GM21528 (cell line): ENCODE measurements around the gene IL15RA.
"Not testable (repeated sequence)": the region's sequence is repeated elsewhere in the genome, so short reads cannot be mapped to it uniquely, and the experiment has no call there.

ENCODE experiments used
- ATAC-seq: cut with Tn5 transposase; IDR thresholded peaks from one replicate; pipeline ENCODE4 v1.9.1; 2021; ENCODE audit warnings: mild to moderate bottlenecking, moderate library complexity; ENCODE audit not compliant: unreplicated experiment, low FRiP score

The IL15RA gene

DNA sequence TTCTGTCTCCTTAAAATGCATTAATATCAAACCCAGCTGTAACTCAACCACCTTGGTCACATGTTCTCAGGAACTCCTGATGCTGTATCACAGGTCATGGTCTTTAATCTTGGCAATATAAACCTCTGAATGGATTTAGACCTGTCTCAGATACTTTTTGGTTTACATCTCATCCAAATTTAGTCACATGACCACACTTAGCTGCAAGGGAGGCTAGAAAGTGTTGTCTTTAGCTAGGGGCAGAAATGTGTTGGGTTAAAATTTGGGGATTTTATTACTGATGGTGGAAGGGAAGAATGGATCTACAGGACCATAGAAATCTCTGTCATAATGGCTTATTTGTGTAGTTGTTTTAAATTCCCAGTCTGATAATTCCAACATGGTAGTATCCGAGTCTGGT is 29.6 kb upstream of the IL15RA start:
- ATAC-seq: no peak

DNA sequence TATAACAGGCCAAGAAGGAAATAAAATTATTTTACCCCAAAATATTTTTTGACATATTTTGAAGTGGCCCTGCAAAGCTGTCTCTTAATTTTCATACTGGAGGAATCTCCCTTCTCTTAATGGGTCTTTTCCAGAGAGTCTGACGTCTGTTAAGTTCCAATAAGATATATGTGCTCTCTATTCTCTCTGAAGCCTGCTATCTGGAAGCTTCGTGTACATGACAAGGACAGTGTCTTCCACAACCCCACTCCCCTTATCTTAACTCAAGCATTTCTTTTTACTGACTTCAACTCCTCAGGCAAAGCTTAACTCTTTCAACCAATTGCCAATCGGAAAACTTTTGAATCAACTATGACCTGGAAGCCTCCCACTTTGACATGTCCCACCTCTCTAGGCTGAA is 29.2 kb upstream of the IL15RA start:
- no peak for ATAC-seq

DNA sequence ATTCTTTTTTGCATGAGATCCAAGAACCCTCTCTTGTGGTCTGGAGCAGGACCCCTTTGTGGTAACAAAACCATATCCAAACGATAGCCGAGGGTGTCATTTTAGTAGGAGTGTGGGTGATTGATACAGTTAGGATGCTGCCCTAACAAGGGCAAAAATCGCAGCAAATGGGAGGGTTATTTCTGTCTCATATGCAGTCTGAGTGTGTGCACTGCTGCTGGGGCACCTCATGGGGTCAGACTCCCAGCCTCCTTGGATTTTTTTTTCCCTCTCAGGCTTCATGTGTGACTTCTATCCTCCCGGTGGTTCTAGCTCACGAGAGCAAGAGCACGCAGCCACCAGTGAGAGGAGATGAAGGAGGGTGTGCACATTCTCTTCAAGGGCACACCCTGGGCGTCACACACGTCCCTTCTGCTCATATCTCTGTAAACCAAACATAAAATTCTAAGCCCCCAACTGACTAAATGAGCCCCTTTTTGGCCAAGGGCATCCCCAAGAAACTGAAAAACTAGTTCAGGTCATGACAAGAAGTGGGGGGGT is 28.6 kb upstream of the IL15RA start:
- ATAC-seq: no peak

DNA sequence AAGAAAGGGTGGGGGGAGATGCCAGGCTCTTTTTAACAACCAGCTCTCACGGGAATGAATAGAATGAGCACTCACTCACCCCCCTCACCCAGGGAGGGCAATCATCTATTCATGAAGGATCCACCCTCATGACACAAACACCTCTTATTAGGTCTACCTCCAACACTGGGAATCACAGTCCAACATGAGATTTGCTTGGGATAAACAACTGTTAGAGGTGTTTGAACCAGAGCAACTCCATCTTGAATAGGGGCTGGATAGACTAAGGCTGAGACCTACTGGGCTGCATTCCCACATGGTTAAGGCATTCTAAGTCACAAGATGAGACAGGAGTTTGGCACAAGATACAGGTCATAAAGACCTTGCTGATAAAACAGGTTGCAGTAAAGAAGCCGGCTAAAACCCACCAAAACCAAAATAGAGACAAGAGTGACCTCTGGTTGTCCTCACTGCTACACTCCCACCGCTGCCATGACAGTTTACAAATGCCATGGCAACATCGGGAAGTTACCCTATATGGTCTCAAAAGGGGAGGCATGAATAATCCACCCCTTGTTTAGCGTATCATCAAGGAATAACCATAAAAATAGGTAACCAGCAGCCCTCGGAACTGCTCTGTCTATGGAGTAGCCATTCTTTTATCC is 27.9 kb upstream of the IL15RA start:
- ATAC-seq: not testable (repeated sequence)

DNA sequence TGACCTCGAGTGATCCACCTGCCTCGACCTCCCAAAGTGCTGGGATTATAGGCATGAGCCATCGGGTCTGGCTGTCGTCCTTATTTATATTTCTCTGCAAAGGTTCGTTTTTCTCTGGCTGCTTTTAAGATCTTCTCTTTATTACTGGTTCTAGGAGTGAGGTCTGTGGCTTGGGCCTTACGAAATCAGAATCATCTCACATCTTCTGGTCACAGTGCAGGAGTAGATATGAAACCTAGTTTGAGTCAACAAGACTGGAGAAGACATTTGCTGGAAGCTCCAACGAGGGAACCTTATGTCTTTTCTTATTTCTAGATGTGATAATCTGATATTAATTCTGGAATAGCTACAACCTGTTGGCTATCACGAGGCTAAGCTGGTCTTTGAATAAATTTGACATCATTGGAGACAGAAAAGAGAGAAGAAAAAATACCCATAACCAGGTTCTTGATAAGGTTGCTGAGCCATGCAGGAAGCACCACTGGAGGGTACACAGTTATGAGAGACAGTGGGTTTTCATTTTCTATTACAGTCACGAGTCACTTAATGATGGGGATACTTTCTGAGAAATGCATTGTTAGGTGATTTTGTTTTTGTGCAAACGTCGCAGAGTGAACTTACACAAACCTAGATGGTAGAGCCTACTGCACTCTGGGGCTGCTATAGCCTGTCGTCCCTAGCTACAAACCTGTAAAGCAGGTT is 25.6 kb upstream of the IL15RA start:
- ATAC-seq: no peak

DNA sequence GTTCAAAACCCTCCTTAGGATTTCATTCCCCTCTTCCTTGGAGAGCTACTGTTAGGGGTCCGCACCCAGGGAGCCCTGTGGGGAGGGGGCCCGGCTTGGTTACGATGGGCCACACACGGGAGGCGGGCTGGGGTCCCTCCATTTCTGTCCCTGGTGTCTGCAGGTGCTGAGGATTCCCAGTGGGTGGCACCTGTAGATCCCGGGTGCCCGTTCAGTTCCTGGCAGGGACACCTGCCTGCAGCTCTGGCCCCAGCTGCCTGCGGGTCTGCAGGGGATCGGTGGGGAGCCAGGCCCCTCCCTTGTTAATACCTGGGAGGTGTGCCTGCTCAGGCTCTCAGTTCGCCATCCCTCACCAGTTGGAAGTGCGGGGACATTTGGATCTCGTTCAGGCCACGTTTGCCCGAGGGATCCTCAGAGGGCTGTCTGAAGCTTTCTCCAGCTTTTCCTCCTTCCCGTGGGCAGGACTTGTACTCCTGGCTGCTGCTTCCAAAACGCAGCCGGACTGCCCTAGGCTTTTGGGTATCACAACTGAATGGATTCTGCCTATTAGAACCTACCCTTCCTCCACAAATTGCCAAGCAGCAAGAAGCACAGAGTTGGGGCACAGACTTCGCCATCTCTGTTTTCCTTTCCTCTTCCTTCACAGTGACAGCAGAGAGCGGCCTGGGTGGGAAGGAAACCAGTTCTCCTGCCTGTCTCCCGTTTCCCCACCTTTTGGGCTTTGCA is 22.3 kb upstream of the IL15RA start:
- no peak for ATAC-seq

DNA sequence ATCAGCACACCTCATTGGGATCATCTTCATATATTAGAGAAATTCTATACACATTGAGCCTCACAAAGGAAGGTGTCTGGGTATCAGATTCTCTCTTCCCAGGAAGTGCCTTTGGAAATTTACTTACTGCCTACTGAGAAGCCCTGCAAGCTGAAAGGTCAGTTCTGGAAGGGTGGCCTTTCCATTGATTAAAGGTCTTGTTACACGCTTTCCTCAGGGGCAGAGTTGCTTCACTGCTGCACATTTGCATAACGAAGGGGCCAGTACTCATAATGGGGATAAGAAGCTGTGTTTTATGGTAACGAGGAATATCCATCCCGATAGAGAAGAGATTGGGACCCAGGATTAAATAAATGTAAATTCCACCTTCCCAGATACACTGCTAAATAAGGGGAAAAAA is 19.4 kb upstream of the IL15RA start:
- ATAC-seq: no peak

DNA sequence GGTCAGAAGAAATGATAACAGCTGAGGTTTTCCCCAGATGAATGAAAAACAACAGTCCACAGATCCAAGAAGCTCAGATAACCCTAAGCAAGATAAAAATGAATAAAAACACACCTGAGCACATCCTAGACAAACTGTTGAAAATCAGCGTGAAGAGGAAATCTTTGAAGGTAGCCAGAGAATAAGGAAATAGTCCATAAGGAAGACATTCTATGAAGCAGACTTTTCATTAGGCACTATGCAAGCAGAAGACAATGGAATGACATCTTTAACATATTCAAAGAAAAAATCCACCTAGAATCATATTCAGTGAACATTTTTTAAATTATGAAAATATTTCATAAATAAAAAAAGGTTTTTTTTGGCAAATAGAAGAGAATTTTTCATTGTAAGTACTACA is 15.1 kb upstream of the IL15RA start:
- no peak for ATAC-seq

DNA sequence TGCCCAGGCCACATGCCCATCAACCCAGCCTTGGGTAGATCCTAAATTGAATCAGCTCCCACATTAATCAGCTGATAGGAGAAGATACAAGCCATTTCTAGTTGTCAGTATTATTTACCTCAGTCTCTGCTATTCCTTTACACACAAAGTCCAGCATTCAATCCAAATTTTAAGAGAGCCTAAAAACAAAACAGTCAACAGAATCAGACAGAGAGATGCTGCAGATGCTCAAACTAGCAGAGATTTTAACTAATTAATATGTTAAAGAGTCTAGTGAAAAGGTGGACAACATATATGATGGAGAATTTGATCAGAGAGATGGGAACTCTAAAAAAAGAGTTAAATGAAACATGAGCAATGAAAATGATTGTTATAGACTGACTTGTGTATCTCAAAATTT is 14.4 kb upstream of the IL15RA start:
- no peak for ATAC-seq

DNA sequence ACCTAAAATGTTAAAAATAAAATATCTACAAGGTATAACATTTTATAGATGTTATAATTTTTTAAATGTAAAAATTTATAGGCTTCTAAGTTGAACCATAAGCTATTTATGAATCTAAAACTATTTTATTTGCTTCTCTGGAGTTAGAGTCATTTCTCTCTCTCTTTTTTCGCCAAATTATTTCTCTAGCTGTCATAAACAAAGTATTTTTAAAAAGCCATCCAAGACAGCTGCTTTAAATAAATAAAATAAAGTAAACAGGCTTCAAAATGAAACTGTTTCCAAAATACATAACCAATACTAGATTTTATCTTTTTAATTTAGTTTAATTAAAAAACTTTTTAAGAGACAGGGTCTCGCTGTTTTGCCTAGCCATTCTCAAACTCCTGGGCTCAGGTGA is 12.4 kb upstream of the IL15RA start:
- no peak for ATAC-seq

DNA sequence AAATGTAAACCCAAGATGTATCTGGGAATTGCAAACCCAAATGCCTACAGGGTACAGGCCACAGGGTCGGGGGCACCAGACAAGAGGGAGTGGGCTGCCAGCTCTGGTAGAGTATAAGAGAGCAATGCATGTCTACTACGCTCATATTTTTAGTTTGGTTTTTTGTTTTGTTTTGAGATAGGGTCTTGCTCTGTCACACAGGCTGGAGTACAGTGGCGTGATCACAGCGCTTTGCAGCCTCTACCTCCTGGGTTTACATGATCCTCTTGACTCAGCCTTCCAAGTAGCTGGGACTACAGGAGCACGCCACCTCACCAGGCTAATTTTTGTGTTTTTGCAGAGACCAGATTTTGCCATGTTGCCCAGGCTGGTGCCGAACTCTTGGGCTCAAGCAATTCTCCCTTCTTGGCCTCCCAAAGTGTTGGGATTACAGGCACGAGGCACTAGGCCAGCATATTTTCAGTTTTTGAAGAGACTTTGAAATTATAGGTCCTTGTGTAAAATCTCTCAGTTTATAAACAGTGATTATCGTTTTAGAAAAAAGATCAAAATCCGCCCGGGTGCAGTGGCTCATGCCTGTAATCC is 11.1 kb upstream of the IL15RA start:
- no peak for ATAC-seq

DNA sequence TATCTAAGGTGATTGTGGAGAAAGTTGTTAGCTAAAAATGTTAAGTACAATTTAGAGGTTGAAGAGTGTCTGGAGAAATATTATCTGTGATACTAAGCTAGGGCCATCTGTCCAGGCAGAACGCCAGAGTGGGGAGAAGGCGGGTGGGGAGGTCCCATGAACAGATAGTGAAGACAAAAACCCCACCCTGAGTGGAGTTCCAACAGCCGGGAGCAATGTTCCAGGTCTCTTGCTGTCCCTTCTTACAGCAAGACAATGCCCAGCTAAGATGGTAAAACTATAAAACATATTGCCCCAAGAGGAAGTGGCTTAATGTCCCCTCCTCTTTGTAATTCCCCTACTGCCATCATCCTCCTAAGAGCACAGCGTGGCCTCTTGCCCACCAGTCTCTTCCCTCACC is 10.4 kb upstream of the IL15RA start:
- no peak for ATAC-seq

DNA sequence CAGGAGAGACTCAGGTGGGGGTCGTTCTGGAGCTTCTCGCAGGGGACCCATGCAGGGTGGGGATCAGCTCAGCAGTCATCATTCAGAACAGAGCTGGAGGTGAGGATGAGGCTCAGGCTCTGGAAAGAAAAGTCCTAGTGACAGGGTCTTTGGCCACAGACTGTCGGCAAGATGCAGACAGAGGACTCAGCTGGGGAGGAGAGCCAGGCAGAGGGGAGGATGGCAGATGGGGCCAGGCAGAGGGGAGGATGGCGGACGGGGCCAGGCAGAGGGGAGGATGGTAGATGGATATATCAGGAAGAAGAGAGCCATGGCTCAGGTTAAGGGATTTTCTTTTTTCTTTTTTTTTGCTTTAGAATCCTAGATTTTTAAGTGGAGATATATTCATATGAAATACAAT is 7.7 kb upstream of the IL15RA start:
- no peak for ATAC-seq

DNA sequence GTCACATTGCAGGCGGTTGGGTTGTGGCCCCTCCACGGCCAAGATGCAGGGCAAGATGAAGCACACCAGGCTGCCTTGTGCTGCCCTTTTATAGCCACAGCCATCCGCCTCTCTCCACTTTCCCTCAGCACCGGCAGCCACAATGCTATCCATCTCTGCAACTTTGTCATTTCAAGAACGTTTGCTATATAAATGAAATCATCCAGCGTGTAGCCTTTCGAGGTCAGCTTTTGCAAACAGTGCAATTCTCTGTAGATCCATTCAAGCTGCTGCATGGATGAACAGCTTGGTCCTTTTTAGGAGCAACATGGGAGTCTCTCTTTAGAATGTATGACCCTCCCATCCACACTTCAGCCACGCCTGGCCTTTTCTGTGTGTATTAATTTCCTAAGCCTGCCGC is 6.4 kb upstream of the IL15RA start:
- ATAC-seq: no peak

DNA sequence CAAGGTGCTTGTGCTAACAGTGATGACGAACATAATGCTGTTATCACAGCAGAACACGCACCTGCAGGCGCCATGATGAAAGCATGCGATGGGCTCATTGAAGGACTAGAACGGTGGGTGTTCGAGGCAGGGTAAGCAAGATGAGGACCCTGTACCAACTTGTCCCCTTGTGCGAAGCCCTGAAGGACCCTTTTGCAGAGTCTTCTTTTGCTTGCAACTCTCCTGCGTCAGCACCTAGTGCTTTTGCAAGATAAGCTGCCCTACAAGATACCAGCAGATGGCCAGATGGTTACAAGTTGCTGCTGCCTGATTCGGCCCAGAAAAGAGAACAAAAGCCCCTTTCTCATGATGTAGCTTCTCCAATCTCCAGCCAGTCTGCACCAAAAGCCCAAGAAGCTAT is 4.2 kb upstream of the IL15RA start:
- no peak for ATAC-seq

DNA sequence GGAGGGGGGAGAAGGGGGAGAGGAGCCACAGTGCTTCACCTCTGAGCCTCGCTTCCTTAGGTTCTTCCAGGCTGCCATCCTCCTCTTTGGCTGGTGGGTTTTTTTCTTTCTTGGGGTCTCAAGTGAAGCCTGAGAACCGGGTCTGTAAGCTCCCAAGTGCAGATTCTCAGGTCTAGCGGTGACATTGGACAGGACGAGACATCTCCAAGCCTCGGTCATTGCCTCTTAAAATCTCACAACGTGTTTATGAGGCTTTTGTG is 817 bp upstream of the IL15RA start:
- ATAC-seq: no peak

DNA sequence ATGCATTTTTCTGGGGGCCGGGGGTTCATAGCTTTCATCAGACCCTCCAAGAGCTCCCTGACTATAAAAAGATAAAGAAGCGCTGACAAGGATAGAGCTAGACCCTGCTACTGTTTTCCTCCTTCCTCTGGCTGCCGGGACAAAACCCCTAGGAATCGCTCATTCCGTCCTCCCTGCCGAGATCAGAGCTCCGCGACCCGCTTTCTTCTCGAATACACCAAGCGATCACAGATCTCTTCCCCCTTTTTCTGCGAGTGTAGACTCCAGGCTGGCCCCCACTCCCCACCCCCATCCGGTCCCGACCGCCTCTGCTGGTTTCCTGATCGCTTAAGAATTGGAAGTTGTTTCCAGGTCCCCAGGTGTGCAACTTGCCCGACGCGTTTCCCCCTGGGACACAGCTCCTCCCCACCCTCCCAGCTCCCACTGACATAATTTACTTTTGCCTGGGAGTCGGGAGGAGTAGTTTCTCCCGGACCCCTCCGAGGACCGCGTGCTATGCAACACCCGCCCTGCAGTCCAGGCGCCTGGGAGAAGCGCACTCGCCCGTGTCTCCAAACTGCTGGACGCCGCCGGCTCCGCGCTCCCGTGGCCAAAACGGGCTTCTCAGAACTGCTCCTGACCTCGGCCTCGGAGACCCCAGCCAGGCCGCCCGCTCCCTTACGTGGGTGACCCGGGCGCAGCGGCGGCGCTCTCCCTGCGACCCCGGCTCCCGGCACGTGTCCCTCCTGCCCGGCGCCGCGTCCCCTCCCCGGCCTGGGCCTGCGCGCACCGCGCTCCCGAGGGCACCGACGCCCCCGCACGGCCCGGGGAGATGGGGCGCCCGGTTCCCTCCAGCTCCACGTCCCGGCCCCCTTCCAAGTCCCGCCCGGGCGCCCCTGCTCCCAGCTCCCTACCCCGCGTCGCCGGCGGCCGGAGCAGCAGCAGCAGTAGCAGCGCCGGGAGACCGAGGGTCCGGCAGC is 552 bp downstream of the IL15RA start:
- peak; percentile 22 for ATAC-seq

DNA sequence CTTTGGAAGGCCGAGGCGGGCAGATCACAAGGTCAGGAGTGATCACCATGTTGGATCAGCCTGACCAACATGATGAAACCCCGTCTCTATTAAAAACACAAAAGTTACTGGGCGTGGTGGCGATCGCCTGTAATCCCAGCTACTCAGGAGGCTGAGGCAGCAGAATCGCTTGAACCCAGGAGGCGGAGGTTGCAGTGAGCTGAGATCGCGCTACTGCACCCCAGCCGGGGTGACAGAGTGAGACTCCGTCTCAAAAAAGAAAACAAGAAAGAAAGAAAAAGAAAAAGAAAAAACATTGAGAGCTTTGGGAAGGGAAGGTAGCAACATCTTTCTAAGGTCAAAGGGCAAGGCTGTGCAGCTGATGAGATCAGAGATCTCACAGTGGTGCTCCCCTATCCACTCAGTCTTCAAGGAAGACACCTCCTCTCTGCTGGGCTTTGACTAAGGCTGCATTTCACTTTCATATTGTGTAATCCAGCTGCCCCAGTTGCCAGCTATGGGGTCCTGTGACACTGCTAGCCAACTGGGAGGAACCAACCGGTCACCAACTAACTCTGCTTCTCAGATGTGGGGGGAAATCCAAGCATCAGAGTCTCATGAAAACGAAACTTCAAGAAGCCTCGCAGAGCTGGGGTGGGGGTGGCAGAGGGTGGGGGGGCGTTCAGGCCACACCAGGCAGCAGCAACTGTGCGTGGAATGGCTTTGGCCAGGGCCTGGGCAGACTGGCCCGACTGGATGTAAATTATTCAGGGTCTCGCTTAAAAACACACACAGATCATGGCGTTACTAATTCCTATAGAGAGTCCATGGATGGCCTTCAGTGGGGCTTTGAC is 1.5 kb downstream of the IL15RA start:
- ATAC-seq: peak; percentile 58

DNA sequence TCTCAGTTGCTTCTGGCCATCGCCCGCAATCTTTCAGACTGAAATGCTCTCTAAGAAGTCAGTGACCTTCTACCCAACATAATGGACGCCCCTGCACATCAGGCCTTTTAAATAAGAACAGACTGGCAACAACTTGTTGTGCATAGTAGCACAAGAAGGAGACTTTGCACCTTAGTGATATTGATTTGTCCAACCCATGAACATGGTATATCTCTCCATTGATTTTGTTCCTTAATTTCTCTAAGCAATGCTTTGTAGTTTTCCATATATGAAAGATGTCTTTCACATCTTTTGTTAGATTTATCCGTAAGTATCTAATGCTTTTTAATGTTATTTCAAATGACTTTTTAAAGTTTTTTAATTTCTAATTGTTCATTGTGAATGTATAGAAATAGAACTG is 4.3 kb downstream of the IL15RA start:
- ATAC-seq: no peak

DNA sequence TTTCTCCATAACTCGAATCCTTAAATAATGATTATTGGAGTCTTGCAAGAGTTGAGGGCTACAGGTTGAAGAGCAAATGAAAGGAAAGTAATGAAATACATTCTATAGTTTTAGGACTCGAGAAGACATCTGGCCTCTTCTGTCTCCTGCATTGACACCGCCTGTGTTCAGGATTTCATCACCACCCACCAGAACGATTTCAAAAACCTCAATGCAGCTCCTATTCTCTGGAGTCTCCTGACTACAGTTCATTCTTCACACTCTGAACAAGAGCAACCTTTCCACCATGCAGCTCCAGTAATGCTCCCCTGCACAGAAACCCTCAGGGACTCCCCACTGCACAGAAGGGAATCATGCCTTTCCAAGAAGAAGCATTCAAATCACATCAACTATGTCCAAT is 5.5 kb downstream of the IL15RA start:
- no peak for ATAC-seq
